Caco-2 (cell line): ENCODE measurements around the gene STK24. TPM values are rescaled to one million over a fixed set of nuclear protein-coding genes. Genes with fewer than 3 reads are reported as not detected.
A peak's percentile ranks its signal among the peaks of the same experiment; 100 is the strongest.

Source experiments
- BruUV-seq: library from RNA; stranded (reverse); fragments of 400-500 nt; replicated peaks from 2 replicates; lab custom pipeline; 2021; lab: Mats Ljungman, UMichigan
- CTCF ChIA-PET: fragments of 300-600 bp; sonication (Branson Sonifier 250); formaldehyde crosslinking; loops from one replicate; lab custom pipeline; 2022; ENCODE audit warnings: antibody characterized with exemption; lab: Charles Lee
- POLR2A ChIA-PET: fragments of 300-600 bp; sonication (Branson Sonifier 250); formaldehyde crosslinking; loops from one replicate; lab custom pipeline; 2022; ENCODE audit warnings: antibody characterized with exemption; lab: Charles Lee
- DNase-seq, 2 experiments: peaks; one replicate each; pipeline versions ENCODE4 v3.0.0 to v3.0.0-alpha.2; 2020 to 2022
- H3K27me3 ChIP-seq: replicated peaks from 2 replicates; pipeline ENCODE4 v1.6.0; 2011; ENCODE audit warnings: low read length; ENCODE audit not compliant: control insufficient read depth, insufficient read depth
- H3K36me3 ChIP-seq: 2 replicates; pipeline ENCODE4 v1.5.1; 2011; ENCODE audit warnings: low read length; ENCODE audit not compliant: control insufficient read depth, insufficient read depth
- H3K4me1 ChIP-seq: fragments of 250-450 bp; sonication (Bioruptor Pico); 2 replicates; pipeline ENCODE4 v1.5.1; 2020; ENCODE audit warnings: mild to moderate bottlenecking
- H3K4me3 ChIP-seq: 2 replicates; pipeline ENCODE4 v1.5.1; 2011; ENCODE audit warnings: low read depth, mild to moderate bottlenecking, control low read depth, low read length
- H3K9me3 ChIP-seq: fragments of 250-450 bp; sonication (Bioruptor Pico); 2 replicates; pipeline ENCODE4 v1.5.1; 2020; ENCODE audit warnings: mild to moderate bottlenecking, moderate library complexity
- H3K27ac Mint-ChIP-seq: one replicate; pipeline ENCODE4 v1.8.0; 2022; ENCODE audit warnings: mixed read lengths; ENCODE audit not compliant: unreplicated experiment
- H3K27me3 Mint-ChIP-seq: one replicate; pipeline ENCODE4 v1.8.0; 2022; ENCODE audit warnings: mixed read lengths; ENCODE audit not compliant: insufficient read depth, unreplicated experiment
- H3K36me3 Mint-ChIP-seq: one replicate; pipeline ENCODE4 v1.8.0; 2022; ENCODE audit warnings: mild to moderate bottlenecking, mixed read lengths; ENCODE audit not compliant: insufficient read depth, unreplicated experiment
- H3K4me1 Mint-ChIP-seq: one replicate; pipeline ENCODE4 v1.8.0; 2022; ENCODE audit warnings: low read depth, mixed read lengths; ENCODE audit not compliant: unreplicated experiment
- H3K4me3 Mint-ChIP-seq: one replicate; pipeline ENCODE4 v1.8.0; 2022; ENCODE audit warnings: mild to moderate bottlenecking, moderate library complexity, mixed read lengths; ENCODE audit not compliant: unreplicated experiment
- H3K9me3 Mint-ChIP-seq: one replicate; pipeline ENCODE4 v1.8.0; 2022; ENCODE audit warnings: mixed read lengths; ENCODE audit not compliant: unreplicated experiment
- intact Hi-C: fragments of 100-400 bp; cut with micrococcal nuclease; formaldehyde crosslinking; loops from one replicate; pipeline ENCODE4 v1.10.0; 2022; ENCODE audit not compliant: unreplicated experiment
- total RNA-seq: library from RNA; stranded (reverse); gene quantifications from 2 replicates; pipeline ENCODE4 v1.2.3, GENCODE V29; 2022
- TF ChIP-seq, protein P1 (sequence below), 2 experiments: fragments of 200-600 bp in 1 of 2; IDR thresholded peaks; 1 replicate in 1 of 2; 2 replicates in 1 of 2; pipeline versions ENCODE4 v1.5.1 to v1.8.0; 2011 to 2022; ENCODE audit warnings: antibody characterized with exemption in 1 of 2, control low read depth in 1 of 2, inconsistent platforms in 1 of 2, low read depth in 1 of 2, low read length in 1 of 2, mild to moderate bottlenecking in 1 of 2, moderate library complexity in 1 of 2; ENCODE audit not compliant: insufficient read depth in 1 of 2, severe bottlenecking in 1 of 2, unreplicated experiment in 1 of 2

The STK24 gene
- total RNA-seq, 1 experiment from 2014 or later: 253 TPM

DNA sequence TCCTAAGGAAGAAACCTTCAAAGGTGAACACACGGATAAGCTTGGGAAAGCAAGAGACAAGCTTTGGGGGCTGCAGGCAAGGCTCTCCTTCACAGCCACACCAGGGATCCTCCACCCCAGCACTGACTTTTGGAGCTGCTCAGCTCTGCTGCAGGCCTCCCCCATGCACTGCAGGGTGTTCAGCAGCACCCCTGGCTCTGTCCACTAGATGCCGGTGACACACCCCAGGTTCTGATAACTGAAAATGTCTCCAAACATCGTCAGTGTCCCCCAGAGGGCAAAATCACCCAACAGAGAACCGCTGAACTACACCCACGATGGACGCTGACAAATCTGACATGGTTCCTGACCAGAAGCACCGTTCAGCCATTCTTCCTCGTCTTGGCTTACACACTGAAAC lies 90.5 kb downstream of the STK24 start:
- Mint-ChIP-seq H3K36me3 (peaks cover 82% of the 10 kb centered on the region), H3K9me3 (no peaks in the 10 kb centered on the region), H3K4me1 (peaks cover 56% of the 10 kb centered on the region), H3K27me3 (no peaks in the 10 kb centered on the region), H3K27ac (peak overlapping the region; percentile 94), H3K4me3 (no peak overlapping the region)
- DNase-seq: no peak
- Histone ChIP-seq H3K27me3 (no peaks in the 10 kb centered on the region), H3K9me3 (no peaks in the 10 kb centered on the region), H3K4me1 (peaks cover 47% of the 10 kb centered on the region), H3K4me3 (no peak overlapping the region), H3K36me3 (no peaks in the 10 kb centered on the region)
- ChIA-PET POLR2A (no interaction called here), CTCF (interaction anchor here (1.0 kb wide), 1 partner anchor 187 kb away, joined by 3 read pairs; no protein-coding TSS in a partner anchor)
- no TSS peak for BruUV-seq
- intact Hi-C loops: loop anchor here (5.0 kb wide), 1 partner anchor 56 kb away; no protein-coding TSS in a partner anchor
- TF ChIP-seq, protein P1, sequence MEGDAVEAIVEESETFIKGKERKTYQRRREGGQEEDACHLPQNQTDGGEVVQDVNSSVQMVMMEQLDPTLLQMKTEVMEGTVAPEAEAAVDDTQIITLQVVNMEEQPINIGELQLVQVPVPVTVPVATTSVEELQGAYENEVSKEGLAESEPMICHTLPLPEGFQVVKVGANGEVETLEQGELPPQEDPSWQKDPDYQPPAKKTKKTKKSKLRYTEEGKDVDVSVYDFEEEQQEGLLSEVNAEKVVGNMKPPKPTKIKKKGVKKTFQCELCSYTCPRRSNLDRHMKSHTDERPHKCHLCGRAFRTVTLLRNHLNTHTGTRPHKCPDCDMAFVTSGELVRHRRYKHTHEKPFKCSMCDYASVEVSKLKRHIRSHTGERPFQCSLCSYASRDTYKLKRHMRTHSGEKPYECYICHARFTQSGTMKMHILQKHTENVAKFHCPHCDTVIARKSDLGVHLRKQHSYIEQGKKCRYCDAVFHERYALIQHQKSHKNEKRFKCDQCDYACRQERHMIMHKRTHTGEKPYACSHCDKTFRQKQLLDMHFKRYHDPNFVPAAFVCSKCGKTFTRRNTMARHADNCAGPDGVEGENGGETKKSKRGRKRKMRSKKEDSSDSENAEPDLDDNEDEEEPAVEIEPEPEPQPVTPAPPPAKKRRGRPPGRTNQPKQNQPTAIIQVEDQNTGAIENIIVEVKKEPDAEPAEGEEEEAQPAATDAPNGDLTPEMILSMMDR (IDR thresholded peaks at IDR 0.05; ENCODE audit: insufficient read depth in 1 of 2, low read depth in 1 of 2, low read length in 1 of 2, severe bottlenecking in 1 of 2, unreplicated experiment in 1 of 2): peak in 1 of 2 experiments; percentile 2

DNA sequence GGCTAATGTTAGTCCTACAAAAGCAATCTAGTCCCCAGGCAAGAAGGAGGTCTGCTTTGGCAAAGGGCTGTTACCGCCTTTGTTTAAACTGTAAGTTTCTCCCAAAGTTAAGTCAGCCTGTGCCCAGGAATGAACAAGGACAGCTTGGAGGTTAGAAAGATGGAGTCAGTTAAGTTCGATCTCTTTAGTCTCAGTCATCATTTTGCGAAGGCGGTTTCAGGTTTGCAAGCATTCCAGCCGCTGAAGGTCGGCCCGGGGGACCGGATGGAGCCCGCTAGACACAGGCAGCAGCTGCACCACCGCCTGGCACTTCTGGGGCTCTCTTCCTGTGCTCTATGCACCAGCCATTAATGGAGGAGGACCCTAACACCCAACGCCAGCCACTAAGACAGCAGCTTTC lies 91.3 kb downstream of the STK24 start:
- ChIA-PET CTCF (interaction anchor here (0.6 to 1.9 kb wide), 3 partner anchors 168 to 452 kb away, joined by 6 to 20 read pairs (median 19); no protein-coding TSS in a partner anchor), POLR2A (interaction anchor here (1.1 to 1.9 kb wide), 3 partner anchors 23 to 167 kb away, joined by 9 to 11 read pairs (median 10); no protein-coding TSS in a partner anchor)
- H3K27me3 Mint-ChIP-seq: no peaks in the 10 kb centered on the region
- DNase-seq: no peak
- peaks cover 1% of the 10 kb centered on the region; the same call in 1 of the 2 replicates for H3K36me3 ChIP-seq
- peaks cover 41% of the 10 kb centered on the region for H3K4me1 ChIP-seq
- no TSS peak for BruUV-seq
- H3K4me3 Mint-ChIP-seq: peak overlapping the region; percentile 66
- H3K4me3 ChIP-seq: no peak overlapping the region
- peaks cover 85% of the 10 kb centered on the region for H3K36me3 Mint-ChIP-seq
- TF ChIP-seq, protein P1 (IDR thresholded peaks at IDR 0.05; ENCODE audit: insufficient read depth in 1 of 2, low read depth in 1 of 2, low read length in 1 of 2, severe bottlenecking in 1 of 2, unreplicated experiment in 1 of 2): no peak
- H3K27ac Mint-ChIP-seq: peak overlapping the region; percentile 94
- intact Hi-C loops: loop anchor here (1.0 to 5.0 kb wide), 2 partner anchors 57 to 291 kb away; no protein-coding TSS in a partner anchor
- no peaks in the 10 kb centered on the region for H3K9me3 ChIP-seq
- H3K4me1 Mint-ChIP-seq: peaks cover 53% of the 10 kb centered on the region
- no peaks in the 10 kb centered on the region for H3K27me3 ChIP-seq
- no peaks in the 10 kb centered on the region for H3K9me3 Mint-ChIP-seq

DNA sequence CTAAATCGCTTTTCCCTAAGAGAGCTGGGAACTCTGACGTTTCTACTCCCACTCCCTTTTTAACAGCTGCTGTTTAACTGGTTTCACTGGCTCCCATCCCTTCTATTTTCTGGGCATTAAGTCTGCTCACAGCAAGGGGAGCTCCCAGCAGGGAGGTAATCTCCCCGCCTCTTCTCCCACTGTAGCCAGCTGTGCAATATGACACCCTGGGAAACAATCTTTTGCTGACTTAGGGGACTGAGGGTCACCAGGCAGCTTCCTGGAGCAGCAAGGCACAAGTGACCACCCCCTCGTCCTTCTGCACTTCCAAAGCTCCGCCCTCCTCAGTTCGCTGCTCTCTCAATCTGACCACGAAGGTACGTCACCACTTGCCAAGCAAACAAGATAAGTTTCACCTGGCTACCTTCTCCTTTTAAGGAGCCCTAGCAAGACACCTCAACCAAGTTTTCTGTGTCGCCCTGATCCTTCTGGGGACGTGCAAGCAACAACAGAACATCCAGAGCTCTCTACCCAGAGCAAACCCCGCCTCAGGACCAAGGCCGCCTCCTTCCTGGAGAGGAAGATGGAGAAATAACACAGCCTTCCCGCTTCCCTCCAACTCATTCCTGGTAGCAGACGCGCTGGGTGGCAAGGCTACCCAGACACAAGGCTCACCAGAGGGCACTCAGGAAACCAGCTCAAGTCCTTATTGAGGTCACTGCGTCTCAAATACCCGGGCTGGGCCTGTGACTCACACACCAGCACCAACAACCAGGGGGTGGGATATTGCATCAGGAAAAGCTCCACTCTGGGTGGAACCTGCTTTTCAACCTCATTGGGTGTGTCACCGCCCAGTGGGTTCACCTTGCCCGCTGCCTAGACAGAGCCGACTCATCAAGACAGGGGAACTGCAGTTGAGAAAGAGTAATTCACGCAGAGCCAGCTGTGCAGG lies 92.4 kb downstream of the STK24 start:
- Histone ChIP-seq H3K4me1 (peaks cover 35% of the 10 kb centered on the region), H3K4me3 (peak overlapping the region; percentile 10; the same call in 1 of the 2 replicates), H3K9me3 (no peaks in the 10 kb centered on the region), H3K27me3 (no peaks in the 10 kb centered on the region), H3K36me3 (peaks cover 3% of the 10 kb centered on the region; the same call in 1 of the 2 replicates)
- peak overlapping the region; percentile 94 for H3K27ac Mint-ChIP-seq
- H3K9me3 Mint-ChIP-seq: no peaks in the 10 kb centered on the region
- H3K36me3 Mint-ChIP-seq: peaks cover 82% of the 10 kb centered on the region
- BruUV-seq: TSS peak; percentile 79
- TF ChIP-seq, protein P1 (IDR thresholded peaks at IDR 0.05; ENCODE audit: insufficient read depth in 1 of 2, low read depth in 1 of 2, low read length in 1 of 2, severe bottlenecking in 1 of 2, unreplicated experiment in 1 of 2): no peak
- no peaks in the 10 kb centered on the region for H3K27me3 Mint-ChIP-seq
- intact Hi-C loops: loop anchor here (1.0 to 5.0 kb wide), 5 partner anchors 58 to 292 kb away; no protein-coding TSS in a partner anchor
- peak overlapping the region; percentile 66 for H3K4me3 Mint-ChIP-seq
- CTCF ChIA-PET: interaction anchor here (0.6 to 1.9 kb wide), 7 partner anchors 26 to 451 kb away, joined by 3 to 20 read pairs (median 4); no protein-coding TSS in a partner anchor
- POLR2A ChIA-PET: interaction anchor here (0.6 to 1.9 kb wide), 5 partner anchors 24 to 168 kb away, joined by 5 to 11 read pairs (median 9); partner anchors contain the start of gene STK24
- peak; percentile 88 to 89 for DNase-seq
- peaks cover 45% of the 10 kb centered on the region for H3K4me1 Mint-ChIP-seq
